A172 (cell line): ENCODE data around the gene CTBP2. TPM values are rescaled to one million over a fixed set of nuclear protein-coding genes. Genes with fewer than 3 reads are reported as not detected.
A peak's percentile ranks its signal among the peaks of the same experiment; 100 is the strongest.
"Not testable (repeated sequence)": the region's sequence is repeated elsewhere in the genome, so short reads cannot be mapped to it uniquely, and the experiment has no call there.

Experiments
- DNase-seq: peaks from one replicate; pipeline ENCODE4 v3.0.0-alpha.2; 2015; ENCODE audit warnings: low spot score
- total RNA-seq: library from RNA; depleted of rRNA; stranded (reverse); fragments of >200 nt; shearing (Covaris generic); gene quantifications from 2 replicates; pipeline ENCODE4 v1.2.3, GENCODE V29; 2014

CTBP2 gene
- total RNA-seq, 1 experiment from 2014 or later: 35.5 TPM

- DNase-seq: no peak
These were observed 1.5 kb downstream of the CTBP2 start for GRCh38 chr10:125158601-125159485.

- DNase-seq: no peak
These were observed 2.1 kb downstream of the CTBP2 start for GRCh38 chr10:125158275-125158600.

- DNase-seq: no peak
These were observed 2.9 kb downstream of the CTBP2 start for GRCh38 chr10:125157505-125157904.

GRCh38 chr10:125156739-125157480 lies 3.5 kb downstream of the CTBP2 start:
- DNase-seq: no peak

- DNase-seq: no peak
These were observed 4.2 kb downstream of the CTBP2 start for GRCh38 chr10:125156196-125156595.

GRCh38 chr10:125155101-125155500 lies 5.3 kb downstream of the CTBP2 start:
- no peak for DNase-seq

GRCh38 chr10:125154529-125154928 lies 5.8 kb downstream of the CTBP2 start:
- no peak for DNase-seq

GRCh38 chr10:125153703-125154490 lies 6.5 kb downstream of the CTBP2 start:
- no peak for DNase-seq

- no peak for DNase-seq
These were observed 7.7 kb downstream of the CTBP2 start for GRCh38 chr10:125152450-125153368.

- DNase-seq: no peak
These were observed 8.6 kb downstream of the CTBP2 start for GRCh38 chr10:125151553-125152449.

- DNase-seq: no peak
These were observed 9.2 kb downstream of the CTBP2 start for GRCh38 chr10:125151170-125151552.

GRCh38 chr10:125150376-125151083 lies 9.8 kb downstream of the CTBP2 start:
- DNase-seq: not testable (repeated sequence)

- no peak for DNase-seq
These were observed 10.7 kb downstream of the CTBP2 start for GRCh38 chr10:125149680-125150047.

- DNase-seq: peak; percentile 61
These were observed 11.2 kb downstream of the CTBP2 start for GRCh38 chr10:125149036-125149679.

- no peak for DNase-seq
These were observed 11.8 kb downstream of the CTBP2 start for GRCh38 chr10:125148528-125148927.

- no peak for DNase-seq
These were observed 12.4 kb downstream of the CTBP2 start for GRCh38 chr10:125147971-125148439.

GRCh38 chr10:125146791-125147579 lies 13.4 kb downstream of the CTBP2 start:
- no peak for DNase-seq

- no peak for DNase-seq
These were observed 14.7 kb downstream of the CTBP2 start for GRCh38 chr10:125145636-125146035.
